Liver (tissue), 9 donors: ENCODE measurements around the gene LKAAEAR1. TPM values are rescaled to one million over a fixed set of nuclear protein-coding genes. Genes with fewer than 3 reads are reported as not detected.

Experiments
- DNase-seq: peaks from one replicate; pipeline ENCODE4 v3.0.0-alpha.2; 2017; ENCODE audit warnings: low spot score
- H3K27ac ChIP-seq, 2 donors: one replicate each; pipeline ENCODE4 v1.7.0; 2013; ENCODE audit warnings: inconsistent platforms in 2 of 2, low read length in 2 of 2, control low read depth in 1 of 2, low read depth in 1 of 2, mild to moderate bottlenecking in 1 of 2
- H3K27me3 ChIP-seq, 4 donors: one replicate each; pipeline versions ENCODE4 v1.6.1 to v1.7.0; 2013; ENCODE audit warnings: low read length in 3 of 4, inconsistent platforms in 1 of 4, mild to moderate bottlenecking in 1 of 4, moderate library complexity in 1 of 4; ENCODE audit not compliant: control insufficient read depth in 4 of 4, insufficient read depth in 4 of 4
- H3K36me3 ChIP-seq, 4 donors: one replicate each; pipeline versions ENCODE4 v1.6.1 to v1.7.0; 2013; ENCODE audit warnings: low read length in 3 of 4, mild to moderate bottlenecking in 3 of 4, low read depth in 1 of 4, moderate library complexity in 1 of 4; ENCODE audit not compliant: control insufficient read depth in 4 of 4, insufficient read depth in 3 of 4
- H3K4me1 ChIP-seq, 4 donors: one replicate each; pipeline versions ENCODE4 v1.6.1 to v1.7.0; 2013; ENCODE audit warnings: low read length in 3 of 4, mild to moderate bottlenecking in 3 of 4, moderate library complexity in 1 of 4; ENCODE audit not compliant: control insufficient read depth in 4 of 4, insufficient read depth in 4 of 4
- H3K4me3 ChIP-seq, 3 donors: one replicate each; pipeline versions ENCODE4 v1.6.1 to v1.7.0; 2013; ENCODE audit warnings: low read length in 3 of 3, control low read depth in 1 of 3, low read depth in 1 of 3, mild to moderate bottlenecking in 1 of 3
- H3K9ac ChIP-seq, 2 donors: one replicate each; pipeline ENCODE4 v1.7.0; 2013; ENCODE audit warnings: low read length in 2 of 2, mild to moderate bottlenecking in 2 of 2, moderate library complexity in 2 of 2, control low read depth in 1 of 2, low read depth in 1 of 2
- H3K9me3 ChIP-seq, 4 donors: one replicate each; pipeline versions ENCODE4 v1.6.1 to v1.7.0; 2013; ENCODE audit warnings: low read length in 3 of 4; ENCODE audit not compliant: control insufficient read depth in 4 of 4
- EGR1 ChIP-seq, 2 donors: IDR thresholded peaks; 2 replicates each; pipeline ENCODE4 v1.6.1; 2016 to 2018; ENCODE audit warnings: antibody characterized with exemption in 2 of 2, low read depth in 2 of 2
- FOXA2 ChIP-seq: IDR thresholded peaks from 2 replicates; pipeline ENCODE4 v1.6.1; 2016; ENCODE audit warnings: antibody characterized with exemption
- GABPA ChIP-seq, 2 donors: IDR thresholded peaks in 1 of 2; conservative IDR thresholded peaks in 1 of 2; 2 replicates each; pipeline ENCODE4 v1.6.1; 2016; ENCODE audit warnings: antibody characterized with exemption in 2 of 2, mild to moderate bottlenecking in 1 of 2, moderate library complexity in 1 of 2
- HNF4A ChIP-seq, 2 donors: conservative IDR thresholded peaks; 2 replicates each; pipeline ENCODE4 v1.6.1; 2016; ENCODE audit warnings: antibody characterized with exemption in 2 of 2, mild to moderate bottlenecking in 2 of 2
- NR2F2 ChIP-seq: IDR thresholded peaks from 2 replicates; pipeline ENCODE4 v1.6.1; 2016; ENCODE audit warnings: antibody characterized with exemption
- TAF1 ChIP-seq: conservative IDR thresholded peaks from 2 replicates; pipeline ENCODE4 v1.6.1; 2016; ENCODE audit warnings: antibody characterized with exemption, mild to moderate bottlenecking
- YY1 ChIP-seq: IDR thresholded peaks from 2 replicates; pipeline ENCODE4 v1.6.1; 2016; ENCODE audit warnings: antibody characterized with exemption, mild to moderate bottlenecking
- WGBS: extraction: QIAGEN DNeasy Blood & Tissue Kit; methylation state at CpG from one replicate; pipeline ENCODE4 v1.1.7; 2013; 5-methylcytosine and 5-hydroxymethylcytosine counted together
- polyA plus RNA-seq, 2 donors: library from polyadenylated mRNA; stranded (reverse) in 1 of 2; unstranded in 1 of 2; fragments of 200-250 nt in 1 of 2; fragments of >200 nt in 1 of 2; fragmentation: Nextera tagmentation in 1 of 2; extraction: Ambion mirVana in 1 of 2; gene quantifications; one replicate each; pipeline versions ENCODE4 v1.2.1 to v1.2.3, GENCODE V29; 2013 to 2015
- total RNA-seq, 2 donors: library from RNA; depleted of rRNA; stranded (reverse); fragments of >200 nt; gene quantifications; one replicate each; pipeline ENCODE4 v1.2.3, GENCODE V29; 2014
- TF ChIP-seq, protein P1 (sequence below): IDR thresholded peaks from 2 replicates; pipeline ENCODE4 v1.6.1; 2016; ENCODE audit warnings: antibody characterized with exemption, mild to moderate bottlenecking
- TF ChIP-seq, protein P2 (sequence below): IDR thresholded peaks from 2 replicates; pipeline ENCODE4 v1.6.1; 2016; ENCODE audit warnings: antibody characterized with exemption
- donor health status: healthy.
- donor health status: healthy.
- donor health status: healthy.
- donor health status: healthy.
- donor health status: healthy.

The LKAAEAR1 gene
- total and polyA plus RNA-seq, 4 donors, result 0.08 TPM; not detected in 3

DNA sequence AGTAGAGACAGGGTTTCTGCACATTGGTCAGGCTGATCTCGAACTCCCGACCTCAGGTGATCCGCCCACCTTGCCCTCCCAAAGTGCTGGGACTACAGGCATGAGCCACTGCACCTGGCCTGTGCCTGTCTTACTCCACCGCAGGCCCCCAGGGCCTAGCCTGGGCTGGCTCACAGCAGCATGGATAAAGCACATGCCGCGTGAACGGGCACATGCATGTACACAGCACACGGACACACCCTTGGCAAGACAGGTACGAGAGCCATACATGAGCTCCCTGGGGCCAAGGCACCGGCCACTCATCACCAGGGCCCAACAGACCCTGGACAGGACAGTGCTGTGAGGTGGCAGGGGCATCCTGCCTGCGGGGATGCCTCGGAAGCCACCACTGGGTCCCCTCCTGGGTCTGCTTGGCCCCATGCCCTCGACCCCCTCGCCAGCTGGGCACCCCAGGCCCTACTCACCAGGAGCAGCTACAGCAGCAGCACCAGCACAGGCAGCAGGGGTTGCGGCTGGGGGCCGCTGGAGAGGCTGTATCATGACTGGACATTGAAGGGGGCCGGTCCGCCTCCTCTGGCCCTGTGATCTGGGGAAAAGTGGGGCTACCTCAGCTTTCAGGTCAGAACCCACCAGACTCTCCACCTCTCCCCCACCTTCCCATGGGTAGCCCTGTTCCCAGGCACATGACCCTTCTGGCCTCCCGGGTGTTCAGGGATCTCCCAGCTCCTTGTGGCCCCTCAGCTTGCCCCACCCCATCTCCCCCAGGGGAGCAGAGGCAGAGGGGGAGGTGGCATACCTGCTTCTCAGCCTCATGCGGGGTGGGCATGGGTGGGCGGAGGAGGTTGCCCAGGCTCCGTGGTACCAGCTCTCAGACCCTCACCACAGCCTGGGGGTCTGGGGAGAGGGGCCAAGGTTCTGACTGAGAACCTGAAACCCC, 7.9 kb downstream of the LKAAEAR1 start (continued):
- TF ChIP-seq, protein P1, sequence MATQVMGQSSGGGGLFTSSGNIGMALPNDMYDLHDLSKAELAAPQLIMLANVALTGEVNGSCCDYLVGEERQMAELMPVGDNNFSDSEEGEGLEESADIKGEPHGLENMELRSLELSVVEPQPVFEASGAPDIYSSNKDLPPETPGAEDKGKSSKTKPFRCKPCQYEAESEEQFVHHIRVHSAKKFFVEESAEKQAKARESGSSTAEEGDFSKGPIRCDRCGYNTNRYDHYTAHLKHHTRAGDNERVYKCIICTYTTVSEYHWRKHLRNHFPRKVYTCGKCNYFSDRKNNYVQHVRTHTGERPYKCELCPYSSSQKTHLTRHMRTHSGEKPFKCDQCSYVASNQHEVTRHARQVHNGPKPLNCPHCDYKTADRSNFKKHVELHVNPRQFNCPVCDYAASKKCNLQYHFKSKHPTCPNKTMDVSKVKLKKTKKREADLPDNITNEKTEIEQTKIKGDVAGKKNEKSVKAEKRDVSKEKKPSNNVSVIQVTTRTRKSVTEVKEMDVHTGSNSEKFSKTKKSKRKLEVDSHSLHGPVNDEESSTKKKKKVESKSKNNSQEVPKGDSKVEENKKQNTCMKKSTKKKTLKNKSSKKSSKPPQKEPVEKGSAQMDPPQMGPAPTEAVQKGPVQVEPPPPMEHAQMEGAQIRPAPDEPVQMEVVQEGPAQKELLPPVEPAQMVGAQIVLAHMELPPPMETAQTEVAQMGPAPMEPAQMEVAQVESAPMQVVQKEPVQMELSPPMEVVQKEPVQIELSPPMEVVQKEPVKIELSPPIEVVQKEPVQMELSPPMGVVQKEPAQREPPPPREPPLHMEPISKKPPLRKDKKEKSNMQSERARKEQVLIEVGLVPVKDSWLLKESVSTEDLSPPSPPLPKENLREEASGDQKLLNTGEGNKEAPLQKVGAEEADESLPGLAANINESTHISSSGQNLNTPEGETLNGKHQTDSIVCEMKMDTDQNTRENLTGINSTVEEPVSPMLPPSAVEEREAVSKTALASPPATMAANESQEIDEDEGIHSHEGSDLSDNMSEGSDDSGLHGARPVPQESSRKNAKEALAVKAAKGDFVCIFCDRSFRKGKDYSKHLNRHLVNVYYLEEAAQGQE, result no peak
- no peak for TF ChIP-seq HNF4A (conservative IDR thresholded peaks at IDR 0.05)
- no peak for TF ChIP-seq TAF1
- TF ChIP-seq EGR1 (IDR thresholded peaks at IDR 0.05; ENCODE audit: low read depth in 2 of 2), result no peak
- TF ChIP-seq YY1, result no peak

DNA sequence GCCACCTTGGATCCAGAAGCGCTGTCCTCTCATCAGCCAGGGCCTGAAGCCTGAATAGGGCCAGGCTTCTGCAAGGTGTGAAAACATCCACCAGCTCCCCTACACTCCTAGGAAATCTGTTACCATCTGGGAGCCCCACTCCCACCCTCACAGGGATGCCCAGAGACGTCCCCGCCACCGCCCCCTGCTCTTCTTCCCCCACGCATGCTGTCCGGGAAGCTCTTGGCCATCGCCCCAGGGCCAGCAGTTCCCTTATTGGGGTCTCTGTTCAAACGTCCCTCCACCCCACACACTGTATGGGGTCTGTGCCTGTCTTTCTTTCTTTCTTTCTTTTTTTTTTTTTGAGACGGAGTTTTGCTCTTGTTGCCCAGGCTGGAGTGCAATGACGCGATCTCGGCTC, 8.6 kb downstream of the LKAAEAR1 start:
- Histone ChIP-seq H3K4me3 (no peak overlapping the region), H3K9me3 (no peaks in the 10 kb centered on the region), H3K36me3 (peaks cover 0 to 10% (median 0%) of the 10 kb centered on the region in 4 donors), H3K4me1 (peaks cover 7 to 19% (median 10%) of the 10 kb centered on the region in 4 donors), H3K9ac (no peak overlapping the region), H3K27me3 (no peaks in the 10 kb centered on the region), H3K27ac (no peak overlapping the region)
- no peak for DNase-seq
- WGBS, result 93% methylated on average over 12 of the region's 12 CpGs
- TF ChIP-seq GABPA (IDR thresholded peaks at IDR 0.05 in 1 of 2, conservative IDR thresholded peaks at IDR 0.05 in 1 of 2) (no peak), YY1 (no peak), NR2F2 (no peak), FOXA2 (no peak)
- TF ChIP-seq, protein P1, result no peak
- TF ChIP-seq, protein P2, sequence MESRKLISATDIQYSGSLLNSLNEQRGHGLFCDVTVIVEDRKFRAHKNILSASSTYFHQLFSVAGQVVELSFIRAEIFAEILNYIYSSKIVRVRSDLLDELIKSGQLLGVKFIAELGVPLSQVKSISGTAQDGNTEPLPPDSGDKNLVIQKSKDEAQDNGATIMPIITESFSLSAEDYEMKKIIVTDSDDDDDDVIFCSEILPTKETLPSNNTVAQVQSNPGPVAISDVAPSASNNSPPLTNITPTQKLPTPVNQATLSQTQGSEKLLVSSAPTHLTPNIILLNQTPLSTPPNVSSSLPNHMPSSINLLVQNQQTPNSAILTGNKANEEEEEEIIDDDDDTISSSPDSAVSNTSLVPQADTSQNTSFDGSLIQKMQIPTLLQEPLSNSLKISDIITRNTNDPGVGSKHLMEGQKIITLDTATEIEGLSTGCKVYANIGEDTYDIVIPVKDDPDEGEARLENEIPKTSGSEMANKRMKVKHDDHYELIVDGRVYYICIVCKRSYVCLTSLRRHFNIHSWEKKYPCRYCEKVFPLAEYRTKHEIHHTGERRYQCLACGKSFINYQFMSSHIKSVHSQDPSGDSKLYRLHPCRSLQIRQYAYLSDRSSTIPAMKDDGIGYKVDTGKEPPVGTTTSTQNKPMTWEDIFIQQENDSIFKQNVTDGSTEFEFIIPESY, result no peak
